ENCODE data around the gene LRRC26.

LRRC26 gene

GRCh38 chr9:137147091-137147792 lies 22.6 kb downstream of the LRRC26 start:
- H3K4me3 ChIP-seq (replicated peaks; ENCODE audit: low read depth, low read length), result no peak overlapping the region
- no peak for DNase-seq (ENCODE audit: extremely low read depth, low read depth)
- TF ChIP-seq CTCF (IDR thresholded peaks at IDR 0.05; ENCODE audit: low read depth, low read length, missing control alignments), result no peak

- no peak for TF ChIP-seq CTCF (IDR thresholded peaks at IDR 0.05; ENCODE audit: low read depth, low read length, missing control alignments)
- DNase-seq (ENCODE audit: extremely low read depth, low read depth), result no peak
- no peak overlapping the region for H3K4me3 ChIP-seq (replicated peaks; ENCODE audit: low read depth, low read length)
Measured at GRCh38 chr9:137146527-137146918, 23.3 kb downstream of the LRRC26 start.

GRCh38 chr9:137145731-137146526 lies 23.9 kb downstream of the LRRC26 start:
- H3K4me3 ChIP-seq (replicated peaks; ENCODE audit: low read depth, low read length), result no peak overlapping the region
- no peak for TF ChIP-seq CTCF (IDR thresholded peaks at IDR 0.05; ENCODE audit: low read depth, low read length, missing control alignments)
- no peak for DNase-seq (ENCODE audit: extremely low read depth, low read depth)

GRCh38 chr9:137143459-137143858 lies 26.4 kb downstream of the LRRC26 start:
- no peak overlapping the region for H3K4me3 ChIP-seq (replicated peaks; ENCODE audit: low read depth, low read length)
- DNase-seq (ENCODE audit: extremely low read depth, low read depth), result no peak
- no peak for TF ChIP-seq CTCF (IDR thresholded peaks at IDR 0.05; ENCODE audit: low read depth, low read length, missing control alignments)

- no peak overlapping the region for H3K4me3 ChIP-seq (replicated peaks; ENCODE audit: low read depth, low read length)
- no peak for TF ChIP-seq CTCF (IDR thresholded peaks at IDR 0.05; ENCODE audit: low read depth, low read length, missing control alignments)
- no peak for DNase-seq (ENCODE audit: extremely low read depth, low read depth)
Measured at GRCh38 chr9:137141976-137142936, 27.6 kb downstream of the LRRC26 start.

GRCh38 chr9:137141050-137141810 lies 28.6 kb downstream of the LRRC26 start:
- no peak for DNase-seq (ENCODE audit: extremely low read depth, low read depth)
- no peak for TF ChIP-seq CTCF (IDR thresholded peaks at IDR 0.05; ENCODE audit: low read depth, low read length, missing control alignments)
- H3K4me3 ChIP-seq (replicated peaks; ENCODE audit: low read depth, low read length), result no peak overlapping the region
